Loucy (cell line): ENCODE measurements around the gene IFITM1.

Source experiments
- H2AFZ ChIP-seq: fragments of 200-600 bp; sonication (generic); 2 replicates; pipeline ENCODE4 v1.6.0; 2016; ENCODE audit warnings: antibody characterized with exemption, mild to moderate bottlenecking, low read length, moderate library complexity
- H3F3A ChIP-seq: fragments of 200-600 bp; 2 replicates; pipeline ENCODE4 v1.6.0; 2016; ENCODE audit warnings: antibody characterized with exemption, low read depth, mild to moderate bottlenecking
- H3K27me3 ChIP-seq: fragments of 200-600 bp; sonication (generic); 2 replicates; pipeline ENCODE4 v1.6.1; 2014; ENCODE audit warnings: low read length, mild to moderate bottlenecking; ENCODE audit not compliant: insufficient read depth, poor library complexity, severe bottlenecking
- H3K36me3 ChIP-seq: fragments of 200-600 bp; sonication (generic); 2 replicates; pipeline ENCODE4 v1.6.1; 2016; ENCODE audit warnings: low read length; ENCODE audit not compliant: insufficient read depth
- H3K4me1 ChIP-seq: fragments of 200-600 bp; sonication (generic); 2 replicates; pipeline ENCODE4 v1.5.1; 2014; ENCODE audit warnings: low read length, mild to moderate bottlenecking; ENCODE audit not compliant: insufficient read depth, poor library complexity, severe bottlenecking
- H3K4me2 ChIP-seq: fragments of 200-600 bp; sonication (generic); 2 replicates; pipeline ENCODE4 v1.6.0; 2014; ENCODE audit warnings: antibody characterized with exemption, low read length, low read depth, mild to moderate bottlenecking; ENCODE audit not compliant: poor library complexity, severe bottlenecking
- H3K4me3 ChIP-seq: fragments of 200-600 bp; sonication (generic); 2 replicates; pipeline ENCODE4 v1.5.1; 2014; ENCODE audit warnings: low read length, mild to moderate bottlenecking, mixed read lengths; ENCODE audit not compliant: poor library complexity, severe bottlenecking
- H3K79me2 ChIP-seq: fragments of 200-600 bp; sonication (generic); 2 replicates; pipeline ENCODE4 v1.6.1; 2014; ENCODE audit warnings: low read length; ENCODE audit not compliant: insufficient read depth
- H3K9ac ChIP-seq: fragments of 200-600 bp; sonication (generic); 2 replicates; pipeline ENCODE4 v1.6.0; 2014; ENCODE audit warnings: mild to moderate bottlenecking, low read depth, low read length, moderate library complexity; ENCODE audit not compliant: poor library complexity, severe bottlenecking
- H3K9me2 ChIP-seq: fragments of 200-600 bp; sonication (generic); replicated peaks from 2 replicates; pipeline ENCODE4 v1.6.1; 2016; ENCODE audit warnings: low read depth, low read length, mixed read lengths
- H3K9me3 ChIP-seq: fragments of 200-600 bp; sonication (generic); 2 replicates; pipeline ENCODE4 v1.6.1; 2014; ENCODE audit warnings: mild to moderate bottlenecking, antibody characterized with exemption, low read length, low read depth; ENCODE audit not compliant: insufficient read depth
- H4K20me1 ChIP-seq: fragments of 200-600 bp; sonication (generic); 2 replicates; pipeline ENCODE4 v1.6.0; 2014; ENCODE audit warnings: antibody characterized with exemption, low read length, mild to moderate bottlenecking; ENCODE audit not compliant: insufficient read depth, poor library complexity, severe bottlenecking
- CTCF ChIP-seq: fragments of 200-600 bp; sonication (generic); conservative IDR thresholded peaks from 2 replicates; pipeline ENCODE4 v1.5.1; 2014; ENCODE audit warnings: mild to moderate bottlenecking, antibody characterized with exemption, low read length
- EZH2phosphoT487 ChIP-seq: fragments of 200-600 bp; IDR thresholded peaks from 2 replicates; pipeline ENCODE4 v1.6.1; 2018; ENCODE audit warnings: antibody characterized with exemption, mild to moderate bottlenecking, moderate library complexity, borderline replicate concordance

Gene IFITM1

DNA sequence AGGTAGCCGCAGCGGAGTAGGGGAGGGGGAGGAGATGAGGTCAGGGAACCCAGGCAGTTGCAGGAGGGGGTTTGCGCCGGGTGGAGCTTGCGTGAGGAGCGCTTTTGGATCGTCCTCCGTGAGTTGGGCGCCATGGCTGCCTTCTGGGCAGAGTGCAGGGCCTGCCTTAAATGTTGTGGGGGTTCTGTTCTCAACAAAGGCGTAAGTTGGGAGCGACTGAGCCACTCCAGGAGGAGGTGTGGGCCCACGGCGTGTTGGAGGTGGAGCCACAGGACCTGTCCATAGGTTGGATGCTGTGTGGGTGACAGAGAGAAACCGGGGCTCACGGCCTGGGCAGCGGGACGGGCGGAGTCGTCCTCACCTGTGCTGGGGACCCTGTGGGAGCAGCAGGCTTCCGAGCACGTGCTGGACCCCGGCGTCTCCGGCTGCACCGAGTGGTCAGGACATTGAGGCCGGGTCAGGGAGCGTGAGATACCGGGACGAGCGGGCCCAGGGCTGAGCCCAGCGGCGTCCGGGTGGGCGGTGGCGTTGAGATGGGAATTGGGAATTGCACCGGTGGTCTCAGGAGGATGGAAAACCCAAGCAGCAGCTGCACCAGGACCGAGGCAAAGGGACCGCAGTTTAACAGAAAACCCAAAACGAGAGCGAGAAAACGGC lies 25.9 kb upstream of the IFITM1 start:
- H3K36me3 ChIP-seq, result no peaks in the 10 kb centered on the region
- peaks cover 40% of the 10 kb centered on the region for H3K4me1 ChIP-seq
- H3K4me2 ChIP-seq, result peak overlapping the region; percentile 97
- H3K9ac ChIP-seq, result peak overlapping the region; percentile 93
- peaks cover 3% of the 10 kb centered on the region for H4K20me1 ChIP-seq
- H2AFZ ChIP-seq, result peak overlapping the region; percentile 82
- no peaks in the 10 kb centered on the region for H3K9me3 ChIP-seq
- no peak for TF ChIP-seq EZH2phosphoT487
- TF ChIP-seq CTCF, result no peak
- no peaks in the 10 kb centered on the region for H3F3A ChIP-seq
- peak overlapping the region; percentile 93 for H3K4me3 ChIP-seq
- H3K9me2 ChIP-seq, result no peaks in the 10 kb centered on the region
- peaks cover 37% of the 10 kb centered on the region; the same call in 1 of the 2 replicates for H3K79me2 ChIP-seq
- H3K27me3 ChIP-seq, result no peaks in the 10 kb centered on the region

DNA sequence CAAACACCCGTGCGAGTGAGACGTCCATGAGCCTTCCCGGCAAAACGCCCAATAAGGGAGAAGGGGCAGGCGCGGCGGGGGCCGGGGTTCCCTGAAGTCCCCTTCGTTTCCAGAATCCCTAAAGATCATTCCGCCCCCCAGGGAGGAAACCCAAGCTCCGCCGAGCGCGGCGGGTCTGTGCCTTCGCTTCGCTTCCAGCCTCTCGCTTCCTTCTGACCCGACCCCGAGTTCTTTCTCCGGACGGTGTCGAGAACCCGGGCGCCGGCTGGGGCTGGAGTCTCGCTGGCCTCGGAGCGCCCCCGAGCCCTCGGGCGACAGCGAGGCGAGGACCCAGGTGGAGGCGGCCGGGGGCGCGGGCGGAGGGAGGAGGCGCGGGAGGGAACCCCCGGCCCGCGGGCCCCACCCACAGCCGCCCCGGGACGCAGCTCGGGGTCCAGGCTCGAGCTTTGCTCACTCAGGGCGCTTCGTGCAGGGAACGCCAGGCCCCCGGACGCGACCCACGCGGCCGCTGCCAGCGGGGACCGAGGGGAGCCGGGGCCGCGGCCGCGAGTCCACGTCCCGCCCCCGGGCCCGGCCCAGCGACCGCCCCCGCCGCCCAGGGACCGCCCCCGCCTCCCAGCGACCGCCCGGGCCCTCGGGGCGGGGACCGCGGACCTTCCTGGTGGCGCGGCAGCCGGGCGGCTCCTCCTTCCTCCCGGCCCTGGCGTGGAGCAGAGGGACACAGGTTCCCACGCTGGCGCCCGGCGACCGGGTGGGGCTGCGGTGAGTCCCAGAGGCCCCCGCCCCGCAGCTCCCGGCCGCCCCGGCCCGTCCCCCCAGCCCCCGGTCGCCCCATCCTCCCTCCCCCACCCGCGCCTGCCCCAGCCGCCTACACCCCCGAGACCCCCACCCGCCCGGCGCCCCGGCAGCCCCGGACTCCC lies 25.1 kb upstream of the IFITM1 start, which contains the start of gene PGGHG:
Gene PGGHG, plus strand, starts transcription at position 649 of the 920 bp plus-strand sequence. CDS start 691 bp downstream, outside the sequence.
- TF ChIP-seq CTCF (no peak), EZH2phosphoT487 (no peak)
- peak within 1 kb of the TSS; percentile 98 for H3K4me2 ChIP-seq
- peaks cover 3% of the 10 kb centered on the region for H4K20me1 ChIP-seq
- peaks cover 37% of the 10 kb centered on the region; the same call in 1 of the 2 replicates for H3K79me2 ChIP-seq
- H3F3A ChIP-seq, result no peaks in the 10 kb centered on the region
- H3K4me1 ChIP-seq, result peaks cover 40% of the 10 kb centered on the region
- H3K9me2 ChIP-seq, result no peaks in the 10 kb centered on the region
- no peaks in the 10 kb centered on the region for H3K27me3 ChIP-seq
- no peaks in the 10 kb centered on the region for H3K9me3 ChIP-seq
- peak within 1 kb of the TSS; percentile 93 for H3K4me3 ChIP-seq
- H2AFZ ChIP-seq, result peak within 1 kb of the TSS; percentile 82
- H3K36me3 ChIP-seq, result no peaks in the 10 kb centered on the region; the same call in 1 of the 2 replicates
- peak within 1 kb of the TSS; percentile 93 for H3K9ac ChIP-seq

DNA sequence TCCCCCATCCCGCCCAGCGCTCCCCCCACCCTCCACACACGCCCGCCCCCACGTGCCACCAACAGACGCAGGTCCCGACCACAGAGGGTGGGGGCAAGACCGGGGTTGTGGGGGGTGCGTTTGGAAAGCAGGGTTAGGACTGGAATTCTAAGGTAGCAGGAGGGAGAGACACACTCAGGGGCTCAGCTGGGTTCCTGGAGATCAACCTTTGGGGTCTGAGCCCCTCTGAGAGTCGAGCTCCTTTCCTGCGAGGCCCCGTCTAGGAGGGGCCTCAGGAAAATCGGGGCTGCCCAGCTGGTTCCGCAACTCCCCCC lies 24.5 kb upstream of the IFITM1 start:
- Histone ChIP-seq H4K20me1 (peaks cover 3% of the 10 kb centered on the region), H3K4me1 (peaks cover 40% of the 10 kb centered on the region), H2AFZ (no peak overlapping the region), H3K9me3 (no peaks in the 10 kb centered on the region), H3K4me3 (peak overlapping the region; percentile 93), H3K9me2 (no peaks in the 10 kb centered on the region), H3K27me3 (no peaks in the 10 kb centered on the region), H3F3A (no peaks in the 10 kb centered on the region), H3K36me3 (no peaks in the 10 kb centered on the region; the same call in 1 of the 2 replicates), H3K9ac (peak overlapping the region; percentile 76), H3K4me2 (peak overlapping the region; percentile 98), H3K79me2 (peaks cover 37% of the 10 kb centered on the region; the same call in 1 of the 2 replicates)
- TF ChIP-seq CTCF (no peak), EZH2phosphoT487 (no peak)
